Psoas muscle (tissue), 8 donors: ENCODE results near the gene THAP8. TPM values are rescaled to one million over a fixed set of nuclear protein-coding genes. Genes with fewer than 3 reads are reported as not detected.
"Not testable (repeated sequence)": the region's sequence is repeated elsewhere in the genome, so short reads cannot be mapped to it uniquely, and the experiment has no call there.

Experiments
- ATAC-seq, 4 donors: fragments of 200-7000 bp; cut with Tn5 transposase; one replicate each; pipeline ENCODE4 v1.9.1; 2020; ENCODE audit warnings: moderate library complexity in 3 of 4, mild to moderate bottlenecking in 2 of 4
- DNase-seq, 2 donors: peaks; one replicate each; pipeline ENCODE4 v3.0.0-alpha.2; 2020
- H3K27ac ChIP-seq: fragments of 200-600 bp; one replicate; pipeline ENCODE4 v1.8.0; 2022
- H3K27me3 ChIP-seq, 3 donors: fragments of 200-600 bp in 1 of 3; one replicate each; pipeline versions ENCODE4 v1.6.1 to v1.8.0; 2013 to 2022; ENCODE audit warnings: low read length in 2 of 3, mild to moderate bottlenecking in 2 of 3, moderate library complexity in 1 of 3; ENCODE audit not compliant: insufficient read depth in 3 of 3
- H3K36me3 ChIP-seq, 2 donors: fragments of 200-600 bp in 1 of 2; one replicate each; pipeline versions ENCODE4 v1.6.1 to v1.8.0; 2013 to 2022; ENCODE audit warnings: low read depth in 1 of 2, mild to moderate bottlenecking in 1 of 2, moderate library complexity in 1 of 2; ENCODE audit not compliant: insufficient read depth in 1 of 2
- H3K4me1 ChIP-seq: fragments of 200-600 bp; one replicate; pipeline ENCODE4 v1.8.0; 2022
- H3K4me3 ChIP-seq: fragments of 200-600 bp; one replicate; pipeline ENCODE4 v1.8.0; 2022; ENCODE audit warnings: mild to moderate bottlenecking
- H3K9me3 ChIP-seq: fragments of 200-600 bp; one replicate; pipeline ENCODE4 v1.8.0; 2022
- CTCF ChIP-seq: fragments of 200-600 bp; IDR thresholded peaks from one replicate; pipeline ENCODE4 v1.8.0; 2022; ENCODE audit warnings: antibody characterized with exemption
- WGBS, 3 donors: extraction: QIAGEN DNeasy Blood & Tissue Kit; methylation state at CpG; one replicate each; pipeline versions ENCODE4 v1.1.6 to v1.1.7; 2013; 5-methylcytosine and 5-hydroxymethylcytosine counted together
- intact Hi-C, 2 donors: fragments of 100-400 bp; cut with DNase I; formaldehyde crosslinking; loops; one replicate each; pipeline versions ENCODE4 v1.11.0 to v1.14.2; 2022
- polyA plus RNA-seq, 3 donors: library from polyadenylated mRNA; stranded (reverse); fragments of 200-250 nt; gene quantifications; one replicate each; pipeline ENCODE4 v1.2.3, GENCODE V29; 2013
- total RNA-seq, 4 donors: library from RNA; stranded (reverse); fragmentation: NEBNext Ultra II Directional in 2 of 4; extraction: Animal tissue kit (Norgen Biotek cat#: 25700) in 2 of 4; gene quantifications; one replicate each; pipeline versions ENCODE4 v1.2.1 to v1.2.4, GENCODE V29; 2021 to 2023
- donor health status: healthy with polysubstance abuse.
- donor health status: DM: no; HTN: no; CAD: no; lungs with moderate emphysema.
- donor health status: Bipolar disorder and iron deficiency.
- donor health status: healthy.
- donor health status: DM: yes; HTN: yes; CAD: no.
- donor health status: DM: no; HTN: no; CAD: no.
- donor health status: DM: no; HTN: no; CAD: no.
- donor health status: DM: yes; HTN: yes; CAD: no.

THAP8 gene
- total and polyA plus RNA-seq, 7 donors, result 1.9 to 9.6 (median 3.6) TPM

DNA sequence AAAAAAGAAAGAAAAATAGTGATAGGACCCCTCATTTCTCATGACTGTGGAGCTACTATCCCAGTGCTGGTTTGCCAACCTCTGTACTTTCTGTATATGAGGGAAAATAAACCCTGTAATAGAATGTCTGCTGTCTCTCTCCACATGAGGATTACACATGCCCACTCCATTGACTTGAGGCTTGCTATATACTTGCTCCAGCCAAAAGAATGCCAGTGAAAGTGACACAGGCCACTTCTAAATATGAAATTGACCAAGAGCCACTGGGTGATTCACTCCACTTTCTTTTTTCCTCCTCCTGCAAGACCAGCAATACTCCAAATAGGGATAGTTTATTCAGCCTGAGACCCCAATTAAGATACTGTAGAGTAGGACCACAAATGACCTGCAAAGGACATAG is 6.2 kb downstream of the THAP8 start:
- H3K4me1 ChIP-seq, result no peaks in the 10 kb centered on the region
- intact Hi-C loops, result no loop called here
- DNase-seq, result no peak
- no peaks in the 10 kb centered on the region for H3K9me3 ChIP-seq
- no peaks in the 10 kb centered on the region for H3K36me3 ChIP-seq
- no peak for ATAC-seq
- TF ChIP-seq CTCF, result no peak
- H3K4me3 ChIP-seq, result no peak overlapping the region
- no peak overlapping the region for H3K27ac ChIP-seq
- no peaks in the 10 kb centered on the region for H3K27me3 ChIP-seq

- Histone ChIP-seq H3K36me3 (no peaks in the 10 kb centered on the region), H3K9me3 (no peaks in the 10 kb centered on the region), H3K4me3 (no peak overlapping the region), H3K27ac (no peak overlapping the region), H3K27me3 (no peaks in the 10 kb centered on the region), H3K4me1 (no peaks in the 10 kb centered on the region)
- WGBS, 3 donors, result 87 to 96% (median 92%) methylated on average over 5 of the region's 5 CpGs
- no peak for DNase-seq
- ATAC-seq, result no peak
- intact Hi-C loops, result no loop called here
- no peak for TF ChIP-seq CTCF
Measured at GRCh38 chr19:36046443-36047050, 7.5 kb downstream of the THAP8 start.

DNA sequence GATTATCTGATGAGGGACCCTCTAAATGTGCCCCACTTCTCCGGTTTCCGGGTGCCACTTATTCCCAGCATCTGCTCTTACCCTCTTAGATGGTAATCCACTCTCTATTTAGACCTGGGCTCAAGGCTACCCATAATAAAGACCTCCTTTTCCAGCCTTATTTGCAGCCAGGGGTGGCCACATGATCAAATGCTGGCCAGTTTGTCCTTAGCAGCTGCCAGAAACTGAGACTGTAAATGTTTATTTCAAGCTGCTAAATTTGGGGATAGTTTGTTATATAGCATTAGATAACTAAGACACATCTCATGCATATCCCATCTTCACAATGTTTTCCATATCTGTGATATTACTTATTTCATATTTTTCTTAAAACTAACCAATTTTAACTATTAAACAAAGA is 10.1 kb downstream of the THAP8 start:
- TF ChIP-seq CTCF, result no peak
- no peaks in the 10 kb centered on the region for H3K36me3 ChIP-seq
- no peak overlapping the region for H3K4me3 ChIP-seq
- no peaks in the 10 kb centered on the region for H3K27me3 ChIP-seq
- ATAC-seq (no peak), DNase-seq (no peak)
- no peaks in the 10 kb centered on the region for H3K9me3 ChIP-seq
- intact Hi-C loops, result no loop called here
- 94 to 98% (median 96%) methylated on average over 2 of the region's 2 CpGs for WGBS, 3 donors
- no peaks in the 10 kb centered on the region for H3K4me1 ChIP-seq
- no peak overlapping the region for H3K27ac ChIP-seq

- ATAC-seq (peak in 1 of 4 donors; percentile 71), DNase-seq (no peak)
- Histone ChIP-seq H3K27me3 (no peaks in the 10 kb centered on the region), H3K36me3 (no peaks in the 10 kb centered on the region), H3K4me3 (no peak overlapping the region), H3K4me1 (no peaks in the 10 kb centered on the region), H3K9me3 (no peaks in the 10 kb centered on the region), H3K27ac (no peak overlapping the region)
- WGBS, 3 donors, result 20 to 37% (median 36%) methylated on average over 3 of the region's 3 CpGs
- TF ChIP-seq CTCF, result no peak
- intact Hi-C loops, result no loop called here
Measured at GRCh38 chr19:36041831-36042230, 12.3 kb downstream of the THAP8 start.

DNA sequence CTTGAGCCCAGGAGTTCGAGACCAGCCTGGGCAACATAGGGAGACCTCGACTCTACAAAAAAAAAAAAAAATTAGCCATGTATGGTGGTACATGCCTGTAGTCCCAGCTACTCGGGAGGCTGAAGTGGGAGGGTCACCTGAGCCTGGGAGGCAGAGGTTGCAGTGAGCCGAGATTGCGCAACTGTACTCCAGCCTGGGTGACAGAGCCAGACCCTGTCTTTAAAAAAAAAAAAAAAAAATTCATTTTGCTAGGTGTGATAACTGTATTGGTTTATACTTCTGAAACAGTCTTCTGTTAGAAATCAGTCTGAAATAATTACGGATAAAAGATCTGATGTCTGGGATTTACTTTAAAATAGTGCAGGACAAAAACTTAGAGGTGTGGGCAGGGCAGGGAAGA is 13.0 kb downstream of the THAP8 start:
- H3K4me1 ChIP-seq, intact Hi-C loops, DNase-seq, H3K27me3 ChIP-seq, H3K4me3 ChIP-seq, ATAC-seq, H3K36me3 ChIP-seq, H3K27ac ChIP-seq, H3K9me3 ChIP-seq: not testable (repeated sequence)
- WGBS, 3 donors, result 83 to 93% (median 91%) methylated on average over 6 of the region's 6 CpGs
